Measurements from ENCODE around the gene MYLIP.

- TF ChIP-seq CTCF (IDR thresholded peaks at IDR 0.05) (no peak), EZH2 (IDR thresholded peaks at IDR 0.05; ENCODE audit: borderline replicate concordance, insufficient read depth, low read depth, low read length, poor library complexity, severe bottlenecking) (no peak)
Observed at GRCh38 chr6:16130437-16130891, 1.6 kb downstream of the MYLIP start.

All from B cell (primary cell).